Fibroblast of peridontal ligament (primary cell): ENCODE results near the gene CFAP92.

Experiments used
- DNase-seq: peaks from one replicate; pipeline ENCODE4 v3.0.0-alpha.2; 2010; ENCODE audit errors: extremely low read depth

CFAP92 gene, protein sequence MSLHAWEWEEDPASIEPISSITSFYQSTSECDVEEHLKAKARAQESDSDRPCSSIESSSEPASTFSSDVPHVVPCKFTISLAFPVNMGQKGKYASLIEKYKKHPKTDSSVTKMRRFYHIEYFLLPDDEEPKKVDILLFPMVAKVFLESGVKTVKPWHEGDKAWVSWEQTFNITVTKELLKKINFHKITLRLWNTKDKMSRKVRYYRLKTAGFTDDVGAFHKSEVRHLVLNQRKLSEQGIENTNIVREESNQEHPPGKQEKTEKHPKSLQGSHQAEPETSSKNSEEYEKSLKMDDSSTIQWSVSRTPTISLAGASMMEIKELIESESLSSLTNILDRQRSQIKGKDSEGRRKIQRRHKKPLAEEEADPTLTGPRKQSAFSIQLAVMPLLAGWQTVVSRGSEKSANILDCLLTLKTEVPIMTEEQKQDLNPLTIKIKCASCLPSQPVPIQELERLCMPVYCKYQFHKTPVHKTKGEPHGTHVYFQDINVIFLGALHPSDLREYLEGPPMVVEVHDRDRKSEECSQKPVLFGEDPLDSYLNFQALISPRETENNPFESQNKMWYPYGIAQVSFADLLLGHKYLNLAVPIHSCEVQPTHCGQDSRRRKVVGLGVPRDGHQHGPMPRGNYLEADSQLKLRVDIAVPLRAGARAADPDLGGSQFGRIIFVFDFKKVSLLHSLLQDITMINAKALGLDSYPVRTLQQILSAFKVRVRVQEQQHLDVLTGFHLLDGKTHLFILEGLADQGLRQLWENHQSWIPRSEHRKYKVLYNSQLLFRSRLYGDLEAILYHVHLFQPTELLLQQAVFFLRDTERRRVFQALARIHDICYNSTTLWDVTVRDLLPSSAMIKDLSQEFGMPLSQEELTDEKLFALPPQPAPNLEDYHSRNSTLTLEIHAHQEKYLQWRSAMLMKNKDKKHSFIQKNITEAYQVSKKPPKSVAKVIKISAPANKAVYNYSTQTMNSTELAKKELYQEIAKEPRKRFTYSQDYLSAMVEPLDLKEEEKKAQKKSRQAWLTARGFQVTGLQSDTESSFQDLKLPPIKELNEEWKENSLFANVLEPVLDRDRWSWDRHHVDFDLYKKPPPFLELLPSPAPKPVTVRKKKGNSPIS

GRCh38 chr3:128993461-128994172 lies at the start of gene CFAP92:
Gene CFAP92, minus strand, starts transcription at chr3:128994076. Its CDS starts 772 bp downstream, at chr3:128993304.
- peak; percentile 35 for DNase-seq

DNA sequence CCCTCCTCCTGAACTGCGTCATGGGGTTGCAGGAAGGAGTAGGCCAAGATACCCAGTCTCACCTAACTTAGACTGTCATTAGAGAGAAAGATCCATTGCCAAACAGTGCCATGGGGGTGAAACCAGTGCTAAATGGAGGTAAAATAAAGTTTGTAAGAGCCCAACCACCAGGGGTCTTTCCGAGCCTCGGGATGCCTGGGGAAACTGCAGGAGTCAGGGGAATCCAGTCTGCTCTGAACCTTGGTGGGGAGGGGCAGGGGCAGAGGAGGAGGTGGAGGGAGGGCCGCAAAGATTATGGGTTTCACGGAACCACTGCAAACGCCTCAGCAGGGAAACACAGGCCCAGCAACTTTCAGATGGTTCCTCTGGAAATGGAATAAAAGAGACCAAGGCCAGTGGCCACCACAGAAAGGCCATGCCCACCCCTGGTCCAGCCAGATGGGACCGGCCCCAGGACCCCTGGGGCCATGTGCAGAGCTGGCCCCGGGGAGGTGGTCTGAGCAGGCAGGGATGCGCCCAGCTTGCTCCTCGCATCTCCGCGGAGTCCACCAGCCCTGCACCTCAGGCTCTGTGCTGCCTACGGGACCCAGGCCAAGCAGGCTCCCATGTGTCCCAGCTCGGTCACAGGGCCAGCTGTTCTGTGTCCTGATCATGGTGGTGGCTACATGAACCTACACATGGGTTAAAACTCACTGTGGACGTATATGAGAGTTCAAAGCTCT lies 46.9 kb upstream of the CFAP92 start:
- no peak for DNase-seq

DNA sequence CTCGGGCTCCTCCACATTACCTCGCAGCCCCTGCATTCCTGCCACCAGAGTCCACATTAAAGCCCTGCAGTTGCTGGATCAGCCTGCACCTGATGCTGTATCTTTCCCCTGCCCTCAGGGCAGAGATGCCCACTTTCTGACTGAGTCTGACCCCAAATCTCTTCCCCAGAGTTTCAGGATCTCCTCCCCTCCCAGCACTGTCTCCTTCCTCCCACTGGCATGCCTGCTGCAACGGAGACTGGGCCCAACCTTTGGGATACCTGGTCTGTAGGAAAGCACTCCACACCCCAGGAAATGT lies 46.1 kb upstream of the CFAP92 start:
- DNase-seq = no peak

DNA sequence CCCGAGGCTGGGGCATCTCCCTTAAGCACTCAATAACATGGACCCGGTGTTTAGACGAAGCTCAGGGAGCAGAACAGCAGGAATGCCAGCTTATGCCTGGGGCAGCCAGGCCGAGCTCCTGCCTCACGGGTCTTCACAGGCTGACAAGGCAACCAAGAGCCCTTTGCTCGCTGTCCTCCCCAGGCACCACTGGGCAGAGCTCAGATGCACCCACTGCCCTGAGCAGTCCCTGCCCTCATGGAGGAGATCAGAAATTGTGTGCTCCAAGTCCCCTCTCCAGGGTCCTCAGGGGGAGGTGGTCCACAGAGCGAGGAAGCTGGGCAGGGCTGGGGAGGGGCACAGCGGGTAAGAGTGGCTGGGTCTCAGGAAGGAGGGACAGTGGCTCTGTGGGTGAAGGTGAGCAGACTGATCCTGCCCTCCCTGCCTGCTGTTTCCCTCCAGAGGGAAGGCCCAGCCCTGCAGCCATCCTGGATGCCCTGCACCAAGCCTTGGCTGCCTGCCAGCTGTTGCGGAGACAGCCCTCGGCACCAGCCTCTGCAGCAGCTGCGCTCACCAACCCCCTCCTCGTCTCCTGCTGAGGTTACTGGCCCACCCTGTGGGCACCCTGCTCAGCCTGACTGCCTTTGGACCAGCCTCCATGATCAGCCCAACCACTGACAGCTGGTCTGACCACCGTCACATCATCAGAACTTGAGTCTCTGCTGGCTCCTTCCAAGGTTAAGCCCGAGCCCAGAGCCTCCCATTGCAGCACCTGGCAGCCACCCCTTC lies 45.6 kb upstream of the CFAP92 start:
- no peak for DNase-seq

GRCh38 chr3:129038121-129038855 lies 44.4 kb upstream of the CFAP92 start:
- DNase-seq = no peak

DNA sequence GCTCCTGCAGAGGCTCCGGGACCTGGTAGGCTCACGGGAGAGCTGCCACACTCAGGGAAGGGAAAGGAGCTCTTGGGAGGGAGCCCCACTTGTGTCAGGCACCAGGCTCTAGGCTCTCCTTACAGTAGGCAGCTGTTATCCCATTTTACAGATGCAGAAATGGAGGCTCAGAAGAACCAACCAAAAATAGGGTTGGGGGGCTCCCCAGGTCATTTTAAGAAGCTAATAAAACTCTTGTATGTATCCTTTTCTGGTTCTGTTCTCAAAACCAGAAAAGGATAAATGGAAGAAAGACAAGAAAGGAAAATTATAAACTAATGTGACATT lies 43.2 kb upstream of the CFAP92 start:
- no peak for DNase-seq

- DNase-seq = no peak
Measured at GRCh38 chr3:129036222-129037092, 42.6 kb upstream of the CFAP92 start.

GRCh38 chr3:129035360-129036221 lies 41.7 kb upstream of the CFAP92 start:
- DNase-seq = no peak

DNA sequence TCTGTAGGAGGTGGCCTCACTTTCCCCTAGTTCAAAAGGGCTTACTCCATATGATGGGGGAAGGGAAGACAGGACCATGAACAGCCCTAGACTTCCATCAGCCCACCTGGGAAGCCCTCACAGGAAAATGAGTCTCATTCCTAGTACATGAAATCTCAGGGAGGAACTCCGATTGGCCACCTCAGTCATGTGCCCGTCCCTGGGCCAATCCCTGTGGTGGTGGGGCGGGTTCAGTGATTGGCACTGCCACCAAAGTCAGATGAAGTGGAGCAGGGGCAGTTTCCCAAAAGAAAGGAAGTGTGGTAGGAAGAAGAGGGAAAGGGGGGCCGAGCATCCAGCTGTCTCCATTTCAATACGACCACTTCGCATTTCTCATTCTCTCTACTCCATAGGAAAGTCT lies 40.8 kb upstream of the CFAP92 start:
- no peak for DNase-seq

DNA sequence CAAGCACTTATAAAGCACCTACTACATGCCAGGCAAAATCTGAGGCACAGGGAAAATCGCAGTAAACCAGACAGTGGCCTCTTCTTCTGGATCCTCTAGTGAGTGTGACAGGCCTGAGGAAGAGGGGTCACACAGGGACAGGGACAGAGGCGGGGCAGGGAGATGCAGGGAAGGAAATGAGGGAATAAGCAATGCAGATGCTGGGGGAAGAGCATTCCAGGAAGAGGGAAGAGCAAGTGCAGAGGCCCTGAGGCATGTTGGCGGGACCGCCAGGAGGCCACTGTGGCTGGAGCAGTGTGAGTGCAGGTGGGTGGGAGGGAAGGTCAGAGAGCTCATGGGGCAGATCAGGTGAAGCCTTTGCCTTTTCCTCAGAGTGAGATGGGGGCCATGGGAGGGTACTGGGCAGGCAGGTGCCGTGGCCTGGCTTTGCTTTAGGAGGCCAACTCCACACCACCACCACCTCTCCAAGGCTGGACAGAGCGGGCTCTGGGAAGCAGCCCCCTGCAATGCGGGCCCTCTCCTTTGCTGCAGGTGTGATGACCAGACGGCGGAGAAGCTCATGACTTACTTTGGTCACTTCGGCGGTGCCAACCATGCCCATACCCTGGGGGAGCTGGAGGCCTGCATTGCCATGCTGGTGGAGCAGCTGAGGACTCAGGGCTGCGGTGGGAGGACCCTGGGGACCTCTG lies 39.9 kb upstream of the CFAP92 start:
- DNase-seq = no peak

- DNase-seq = no peak
Measured at GRCh38 chr3:129033151-129033550, 39.3 kb upstream of the CFAP92 start.

DNA sequence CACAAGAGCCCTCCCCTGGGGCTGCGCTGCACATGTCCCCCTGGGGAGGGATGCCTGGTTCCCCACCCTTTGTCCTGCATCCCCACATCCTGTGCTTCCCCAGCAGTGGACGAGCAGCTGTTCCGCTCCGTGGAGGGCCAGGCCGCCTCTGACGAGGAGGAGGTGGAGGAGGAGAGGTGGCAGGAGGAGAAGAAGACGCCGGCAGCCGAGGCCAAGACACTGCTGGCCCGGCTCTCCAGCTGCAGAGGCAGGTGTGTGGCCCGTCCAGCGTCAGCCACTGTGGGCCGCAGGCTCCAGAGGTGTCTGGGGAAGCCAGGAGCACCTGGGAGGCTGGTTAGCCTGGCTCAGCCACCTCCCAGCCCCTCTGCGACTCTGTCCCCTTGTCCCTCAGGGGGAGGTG lies 38.8 kb upstream of the CFAP92 start:
- DNase-seq = no peak

- no peak for DNase-seq
Measured at GRCh38 chr3:129031476-129032215, 37.8 kb upstream of the CFAP92 start.

DNA sequence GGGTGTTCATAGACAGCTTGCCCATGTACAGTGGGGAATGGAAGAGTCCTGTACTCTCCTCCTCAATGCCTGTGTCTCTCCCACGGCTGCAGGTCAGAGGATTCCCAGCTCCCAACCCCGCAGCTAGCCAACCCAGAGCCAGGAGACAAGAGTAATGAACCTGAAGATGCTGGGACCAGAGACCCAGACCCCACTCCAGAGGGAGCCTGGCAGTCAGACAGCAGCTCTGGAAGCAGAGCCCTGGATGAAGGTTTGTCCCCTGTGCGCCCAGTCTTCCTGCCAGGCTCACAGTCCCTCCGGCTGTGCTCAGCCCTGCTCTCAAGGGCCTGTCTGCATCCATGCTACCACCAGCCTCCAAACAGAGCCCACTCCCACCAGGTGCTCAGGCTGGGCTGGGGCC lies 36.7 kb upstream of the CFAP92 start:
- DNase-seq = no peak

DNA sequence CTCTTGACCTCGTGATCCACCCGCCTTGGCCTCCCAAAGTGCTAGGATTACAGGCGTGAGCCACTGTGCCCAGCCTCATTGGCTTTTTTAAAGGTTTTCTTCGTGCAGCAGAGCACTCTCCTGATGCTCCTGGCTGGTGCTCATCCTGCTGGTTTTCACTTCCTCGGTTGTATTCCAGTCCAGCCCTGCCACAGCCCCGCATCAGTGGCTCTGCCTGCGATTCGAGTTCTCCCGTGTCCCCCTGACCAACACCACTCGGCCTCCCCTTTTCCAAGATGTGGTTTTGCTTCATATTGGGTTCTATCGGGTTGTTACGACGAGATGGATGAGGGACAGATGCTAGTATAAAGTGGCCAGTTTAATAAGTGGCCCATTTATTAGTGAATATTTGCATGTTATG lies 35.0 kb upstream of the CFAP92 start:
- no peak for DNase-seq

- DNase-seq = no peak
Measured at GRCh38 chr3:129027544-129027880, 33.6 kb upstream of the CFAP92 start.
